Measurements from ENCODE around the gene HS3ST5.

GRCh38 chr6:114361036-114361435, 18.2 kb upstream of the HS3ST5 start:
- TF ChIP-seq POLR2A (IDR thresholded peaks at IDR 0.05) (no peak), CTCF (IDR thresholded peaks at IDR 0.05) (no peak)

Measured in thyroid gland (tissue), 4 donors.